B cell (primary cell): ENCODE data around the gene HPX. TPM values are rescaled to one million over a fixed set of nuclear protein-coding genes. Genes with fewer than 3 reads are reported as not detected.

Source experiments
- ATAC-seq: fragments of 200-7000 bp; cut with Tn5 transposase; one replicate; pipeline ENCODE4 v1.10.0; 2021; ENCODE audit warnings: low read depth, mild to moderate bottlenecking, moderate number of reproducible peaks, moderate library complexity
- CTCF ChIA-PET: fragments of 350-600 bp; sonication (Branson Sonifier 250); formaldehyde crosslinking; loops from one replicate; lab custom pipeline; 2021; ENCODE audit warnings: antibody characterized with exemption, inconsistent platforms; lab: Charles Lee
- POLR2A ChIA-PET: fragments of 350-600 bp; sonication (Branson Sonifier 250); formaldehyde crosslinking; loops from one replicate; lab custom pipeline; 2021; ENCODE audit warnings: antibody characterized with exemption; lab: Charles Lee
- DNase-seq: peaks from one replicate; pipeline ENCODE4 v3.0.0; 2013
- H2AFZ ChIP-seq: 2 replicates; pipeline ENCODE4 v1.6.1; 2012; ENCODE audit warnings: mild to moderate bottlenecking, low read depth, low read length; ENCODE audit not compliant: insufficient read depth, poor library complexity, severe bottlenecking
- H3K27ac ChIP-seq, 2 donors: 1 replicate in 1 of 2; 2 replicates in 1 of 2; pipeline ENCODE4 v1.5.1; 2012 to 2013; ENCODE audit warnings: low read length in 2 of 2, mild to moderate bottlenecking in 2 of 2, moderate library complexity in 1 of 2
- H3K27me3 ChIP-seq, 4 experiments: fragments of 200-600 bp in 1 of 4; sonication (generic) in 1 of 4; replicated peaks in 1 of 4; 1 replicate in 2 of 4; 2 replicates in 2 of 4; pipeline versions ENCODE4 v1.6.1 to v1.7.0; 2013 to 2016; ENCODE audit warnings: low read length in 3 of 4, mild to moderate bottlenecking in 2 of 4, mixed read lengths in 1 of 4, moderate library complexity in 1 of 4; ENCODE audit not compliant: insufficient read depth in 4 of 4, control insufficient read depth in 3 of 4; ENCODE audit errors: control extremely low read depth in 1 of 4
- H3K36me3 ChIP-seq, 2 experiments: replicated peaks in 1 of 2; 1 replicate in 1 of 2; 2 replicates in 1 of 2; pipeline versions ENCODE4 v1.6.1 to v1.7.1; 2013; ENCODE audit warnings: low read length in 1 of 2; ENCODE audit not compliant: insufficient read depth in 2 of 2, control insufficient read depth in 1 of 2; ENCODE audit errors: control extremely low read depth in 1 of 2, extremely low read depth in 1 of 2
- H3K4me1 ChIP-seq, 2 donors: fragments of 200-600 bp in 1 of 2; sonication (generic) in 1 of 2; 1 replicate in 1 of 2; 2 replicates in 1 of 2; pipeline versions ENCODE4 v1.5.1 to v1.6.1; 2013 to 2017; ENCODE audit warnings: low read length in 2 of 2; ENCODE audit not compliant: control insufficient read depth in 2 of 2, insufficient read depth in 2 of 2
- H3K4me2 ChIP-seq: replicated peaks from 2 replicates; pipeline ENCODE3; 2012; ENCODE audit warnings: mild to moderate bottlenecking, low read depth, low read length; ENCODE audit not compliant: poor library complexity, severe bottlenecking
- H3K4me3 ChIP-seq, 5 experiments: fragments of 200-600 bp in 1 of 5; sonication (generic) in 1 of 5; 1 replicate in 3 of 5; 2 replicates in 2 of 5; pipeline versions ENCODE4 v1.5.1 to v1.7.0; 2011 to 2016; ENCODE audit warnings: low read length in 4 of 5, mild to moderate bottlenecking in 4 of 5, low read depth in 2 of 5, control low read depth in 1 of 5, moderate library complexity in 1 of 5; ENCODE audit not compliant: insufficient read depth in 1 of 5; ENCODE audit errors: control extremely low read depth in 1 of 5, extremely low read depth in 1 of 5
- H3K79me2 ChIP-seq: fragments of 200-600 bp; sonication (generic); one replicate; pipeline ENCODE4 v1.6.0; 2016; ENCODE audit warnings: low read length; ENCODE audit not compliant: control insufficient read depth, insufficient read depth
- H3K9ac ChIP-seq: fragments of 200-600 bp; sonication (generic); 2 replicates; pipeline ENCODE4 v1.6.1; 2017; ENCODE audit warnings: mild to moderate bottlenecking, low read length, moderate library complexity
- H3K9me3 ChIP-seq, 3 donors: one replicate each; pipeline versions ENCODE4 v1.6.1 to v1.7.1; 2013; ENCODE audit warnings: low read length in 2 of 3; ENCODE audit not compliant: control insufficient read depth in 2 of 3, insufficient read depth in 1 of 3; ENCODE audit errors: control extremely low read depth in 1 of 3
- H4K20me1 ChIP-seq: 2 replicates; pipeline ENCODE4 v1.6.0; 2012; ENCODE audit warnings: mild to moderate bottlenecking, low read length; ENCODE audit not compliant: insufficient read depth, control insufficient read depth, poor library complexity, severe bottlenecking
- H3K27ac Mint-ChIP-seq: one replicate; pipeline ENCODE4 v1.8.0; 2021; ENCODE audit warnings: mixed read lengths
- H3K27me3 Mint-ChIP-seq: one replicate; pipeline ENCODE4 v1.8.0; 2021; ENCODE audit warnings: mixed read lengths
- H3K4me1 Mint-ChIP-seq: one replicate; pipeline ENCODE4 v1.8.0; 2021; ENCODE audit warnings: mixed read lengths
- H3K4me3 Mint-ChIP-seq: one replicate; pipeline ENCODE4 v1.8.0; 2021; ENCODE audit warnings: mixed read lengths
- H3K9me3 Mint-ChIP-seq: one replicate; pipeline ENCODE4 v1.8.0; 2022; ENCODE audit warnings: mixed read lengths; ENCODE audit not compliant: insufficient read depth
- CTCF ChIP-seq: fragments of 200-600 bp; IDR thresholded peaks from one replicate; pipeline ENCODE4 v1.8.0; 2022; ENCODE audit warnings: antibody characterized with exemption, mild to moderate bottlenecking
- EZH2 ChIP-seq: IDR thresholded peaks from 2 replicates; pipeline ENCODE4 v1.6.1; 2012; ENCODE audit warnings: borderline replicate concordance, low read depth, mild to moderate bottlenecking, moderate library complexity, low read length; ENCODE audit not compliant: insufficient read depth, poor library complexity, severe bottlenecking
- WGBS: methylation state at CpG from one replicate; pipeline ENCODE4 v1.1.5; 2013; ENCODE audit warnings: missing lambda C conversion rate; ENCODE audit not compliant: insufficient coverage; 5-methylcytosine and 5-hydroxymethylcytosine counted together
- intact Hi-C: fragments of 100-400 bp; cut with micrococcal nuclease; formaldehyde crosslinking; loops from one replicate; pipeline ENCODE4 v1.10.0; 2022
- polyA plus RNA-seq: library from polyadenylated mRNA; depleted of rRNA; stranded (reverse); fragments of >200 nt; gene quantifications from 2 replicates; pipeline ENCODE4 v1.2.3, GENCODE V29; 2012
- total RNA-seq, 2 donors: library from RNA; stranded (reverse); fragments of 120-200 nt in 1 of 2; gene quantifications; 1 replicate in 1 of 2; 2 replicates in 1 of 2; pipeline versions ENCODE4 v1.2.3 to v1.2.4, GENCODE V29; 2013 to 2022

Gene HPX
- total and polyA plus RNA-seq, 2 donors (not counting 1 experiment from before 2014, with no cell fraction given): 0.64 to 1.1 TPM

- H3K4me1 ChIP-seq: peaks cover 7 to 9% of the 10 kb centered on the region in 2 donors
- no peaks in the 10 kb centered on the region for H3K79me2 ChIP-seq
- Mint-ChIP-seq H3K4me3 (no peak overlapping the region), H3K27me3 (no peaks in the 10 kb centered on the region), H3K4me1 (peaks cover 10% of the 10 kb centered on the region), H3K27ac (no peak overlapping the region), H3K9me3 (no peaks in the 10 kb centered on the region)
- H3K9ac ChIP-seq: no peak overlapping the region
- no peak overlapping the region for H3K27ac ChIP-seq
- intact Hi-C loops: no loop called here
- H4K20me1 ChIP-seq: no peaks in the 10 kb centered on the region
- H3K36me3 ChIP-seq: no peaks in the 10 kb centered on the region
- ATAC-seq (no peak), DNase-seq (no peak)
- POLR2A ChIA-PET: no interaction called here
- WGBS: 100% methylated on average over 6 of the region's 7 CpGs
- no peak overlapping the region for H3K4me2 ChIP-seq
- CTCF ChIA-PET: interaction anchor here (0.6 to 1.6 kb wide), 2 partner anchors 22 to 87 kb away, joined by 4 to 6 read pairs; no protein-coding TSS in a partner anchor
- H3K4me3 ChIP-seq: no peak overlapping the region
- H3K9me3 ChIP-seq: no peaks in the 10 kb centered on the region
- H2AFZ ChIP-seq: no peak overlapping the region
- TF ChIP-seq EZH2: no peak
- TF ChIP-seq CTCF: no peak
- no peaks in the 10 kb centered on the region for H3K27me3 ChIP-seq
Measured at GRCh38 chr11:6385046-6385777, 55.6 kb downstream of the HPX start.

Other genes with a start within 250 kb of the HPX start
- not detected in 2 replicates for gene OR52W1, start 241.8 kb downstream of the HPX start, total RNA-seq
- not detected in 2 replicates for gene OR52W1, start 241.8 kb downstream of the HPX start, polyA plus RNA-seq
- not detected in 2 replicates for gene C11orf42, start 235.4 kb downstream of the HPX start, total RNA-seq
- not detected in 2 replicates for gene C11orf42, start 235.4 kb downstream of the HPX start, polyA plus RNA-seq
- 44.1 and 48.3 TPM in 2 replicates for gene FHIP1B, start 206.4 kb downstream of the HPX start, total RNA-seq
- 17.1 and 37.1 TPM in 2 replicates for gene FHIP1B, start 206.4 kb downstream of the HPX start, polyA plus RNA-seq
- 0.22 and 0.79 TPM in 2 replicates for gene CNGA4, start 201.9 kb downstream of the HPX start, total RNA-seq
- 0.40 and 1.9 TPM in 2 replicates for gene CNGA4, start 201.9 kb downstream of the HPX start, polyA plus RNA-seq
- not detected in 2 replicates for gene CCKBR, start 181.1 kb downstream of the HPX start, total RNA-seq
- not detected in 2 replicates for gene CCKBR, start 181.1 kb downstream of the HPX start, polyA plus RNA-seq
- not detected in 2 replicates for gene CAVIN3, start 120.5 kb downstream of the HPX start, total RNA-seq
- gene CAVIN3, start 120.5 kb downstream of the HPX start, polyA plus RNA-seq: not detected in 2 replicates
- 18.3 TPM in 2 replicates for gene SMPD1, start 50.5 kb downstream of the HPX start, total RNA-seq
- gene SMPD1, start 50.5 kb downstream of the HPX start, polyA plus RNA-seq: 30.7 and 32.0 TPM in 2 replicates
- 31.4 and 32.5 TPM in 2 replicates for gene APBB1, start 21.9 kb downstream of the HPX start, total RNA-seq
- gene APBB1, start 21.9 kb downstream of the HPX start, polyA plus RNA-seq: 23.4 and 23.8 TPM in 2 replicates
- gene TRIM3, start 33.0 kb upstream of the HPX start, total RNA-seq: 16.0 and 20.1 TPM in 2 replicates
- gene TRIM3, start 33.0 kb upstream of the HPX start, polyA plus RNA-seq: 11.4 and 17.8 TPM in 2 replicates
- gene ARFIP2, start 40.3 kb upstream of the HPX start, total RNA-seq: 46.8 and 47.5 TPM in 2 replicates
- 54.5 and 88.1 TPM in 2 replicates for gene ARFIP2, start 40.3 kb upstream of the HPX start, polyA plus RNA-seq
- 62.1 and 63.7 TPM in 2 replicates for gene TIMM10B, start 40.5 kb upstream of the HPX start, total RNA-seq
- gene TIMM10B, start 40.5 kb upstream of the HPX start, polyA plus RNA-seq: 42.9 and 48.5 TPM in 2 replicates
- 58.2 and 59.6 TPM in 2 replicates for gene DNHD1, start 56.3 kb upstream of the HPX start, total RNA-seq
- 53.9 and 58.0 TPM in 2 replicates for gene DNHD1, start 56.3 kb upstream of the HPX start, polyA plus RNA-seq
- gene RRP8, start 162.6 kb upstream of the HPX start, total RNA-seq: 29.4 and 29.5 TPM in 2 replicates
- gene RRP8, start 162.6 kb upstream of the HPX start, polyA plus RNA-seq: 6.8 and 8.6 TPM in 2 replicates
- gene ILK, start 162.8 kb upstream of the HPX start, total RNA-seq: 119 and 131 TPM in 2 replicates
- gene ILK, start 162.8 kb upstream of the HPX start, polyA plus RNA-seq: 85.9 and 88.5 TPM in 2 replicates
- gene TAF10, start 171.2 kb upstream of the HPX start, total RNA-seq: 92.2 and 114 TPM in 2 replicates
- gene TAF10, start 171.2 kb upstream of the HPX start, polyA plus RNA-seq: 107 and 156 TPM in 2 replicates
- gene TPP1, start 178.4 kb upstream of the HPX start, total RNA-seq: 191 and 200 TPM in 2 replicates
- gene TPP1, start 178.4 kb upstream of the HPX start, polyA plus RNA-seq: 118 and 133 TPM in 2 replicates
- gene DCHS1, start 214.8 kb upstream of the HPX start, total RNA-seq: 0.78 and 0.84 TPM in 2 replicates
- gene DCHS1, start 214.8 kb upstream of the HPX start, polyA plus RNA-seq: 0.31 and 0.79 TPM in 2 replicates
- 18.2 and 23.1 TPM in 2 replicates for gene MRPL17, start 242.4 kb upstream of the HPX start, total RNA-seq
- gene MRPL17, start 242.4 kb upstream of the HPX start, polyA plus RNA-seq: 4.8 and 9.9 TPM in 2 replicates